Limb (tissue), 2 donors: ENCODE measurements around the gene ANXA8.

ENCODE experiments used
- DNase-seq, 2 donors: peaks; one replicate each; pipeline ENCODE4 v3.0.0-alpha.2; 2016; ENCODE audit errors: extremely low spot score in 2 of 2

The ANXA8 gene

GRCh38 chr10:47449102-47449978 lies 34.6 kb downstream of the ANXA8 start:
- DNase-seq, result peak in 1 of 2 donors; percentile 18

DNA sequence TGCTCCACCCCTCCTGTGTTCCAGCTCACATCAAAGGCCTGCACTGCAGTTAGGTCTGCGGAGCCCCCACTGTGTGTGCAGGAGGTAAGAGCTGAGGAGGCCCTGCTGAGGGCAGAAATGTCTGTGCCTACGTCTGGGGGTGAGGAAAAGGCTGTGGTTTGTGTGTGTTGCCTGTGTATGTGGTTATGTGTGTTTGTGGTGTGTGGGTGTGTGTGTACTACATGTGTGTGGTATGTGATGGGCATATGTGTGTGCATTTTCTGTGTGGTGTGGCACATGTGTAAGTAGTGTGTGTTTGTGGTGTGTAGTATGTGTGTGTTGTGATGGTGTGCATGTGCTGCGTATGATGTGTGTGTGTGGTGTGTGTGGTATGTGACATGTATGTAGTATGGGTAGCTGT lies 36.2 kb downstream of the ANXA8 start:
- no peak for DNase-seq

DNA sequence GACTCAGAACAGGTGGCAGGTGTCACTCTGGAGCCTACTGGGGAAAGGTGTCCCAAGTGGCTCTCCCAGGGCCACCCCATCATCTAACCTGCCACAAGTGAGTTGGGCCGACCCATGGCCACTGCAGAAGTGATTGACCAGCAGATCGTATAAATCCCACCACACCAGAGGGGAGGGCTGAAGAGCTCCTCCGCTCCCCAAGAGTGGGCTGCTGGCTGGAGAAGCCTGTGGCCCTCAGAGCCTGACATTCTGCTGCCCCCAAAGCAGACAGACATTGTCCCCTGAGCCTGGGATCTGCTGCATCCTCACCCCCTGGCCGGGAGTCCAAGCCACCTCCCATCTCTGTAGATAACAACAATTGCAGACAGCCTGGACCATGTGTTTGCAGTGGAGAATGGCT lies 36.7 kb downstream of the ANXA8 start:
- DNase-seq, result no peak

- no peak for DNase-seq
Measured at GRCh38 chr10:47445720-47446119, 38.2 kb downstream of the ANXA8 start.

DNA sequence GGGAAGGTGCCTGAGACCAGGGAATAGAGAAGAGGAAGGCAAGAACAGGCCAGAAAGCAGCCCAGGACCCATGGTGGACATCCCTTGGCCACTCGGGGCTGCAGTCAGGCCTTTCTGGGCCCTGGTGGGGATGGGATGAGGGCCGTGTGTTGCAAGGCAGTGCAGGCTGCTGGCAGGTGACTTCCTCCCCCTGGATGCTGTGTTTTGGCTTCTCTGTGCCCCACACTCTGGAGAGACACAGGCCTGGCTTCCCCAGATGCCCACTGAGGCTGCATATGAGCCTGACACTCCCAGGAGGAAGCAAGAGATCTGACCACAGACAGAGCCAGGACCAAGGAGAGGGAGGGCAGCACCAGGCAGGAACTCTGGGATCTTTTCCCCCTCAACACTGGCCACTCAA lies 39.9 kb downstream of the ANXA8 start:
- DNase-seq, result no peak

- DNase-seq, result no peak
Measured at GRCh38 chr10:47443145-47443544, 40.8 kb downstream of the ANXA8 start.

DNA sequence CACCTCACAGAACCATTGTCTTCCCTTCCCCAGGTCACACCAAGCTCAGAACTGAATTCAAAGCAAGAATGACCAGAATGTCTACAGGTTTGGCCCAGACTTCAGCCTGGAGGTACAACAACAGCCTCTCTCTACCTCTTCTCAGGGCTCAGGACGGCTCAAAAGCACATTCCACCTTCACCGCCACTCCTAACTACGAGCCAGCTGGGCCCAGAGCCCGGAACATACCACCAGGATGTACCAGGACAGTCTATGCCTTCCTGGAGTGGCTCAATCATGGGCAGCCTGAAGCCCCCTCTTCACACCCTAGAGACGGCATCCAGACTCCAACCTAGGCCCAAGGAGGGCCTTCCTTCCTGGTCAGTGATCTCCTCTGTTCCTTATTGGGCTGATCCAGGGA lies 41.6 kb downstream of the ANXA8 start:
- DNase-seq, result no peak

DNA sequence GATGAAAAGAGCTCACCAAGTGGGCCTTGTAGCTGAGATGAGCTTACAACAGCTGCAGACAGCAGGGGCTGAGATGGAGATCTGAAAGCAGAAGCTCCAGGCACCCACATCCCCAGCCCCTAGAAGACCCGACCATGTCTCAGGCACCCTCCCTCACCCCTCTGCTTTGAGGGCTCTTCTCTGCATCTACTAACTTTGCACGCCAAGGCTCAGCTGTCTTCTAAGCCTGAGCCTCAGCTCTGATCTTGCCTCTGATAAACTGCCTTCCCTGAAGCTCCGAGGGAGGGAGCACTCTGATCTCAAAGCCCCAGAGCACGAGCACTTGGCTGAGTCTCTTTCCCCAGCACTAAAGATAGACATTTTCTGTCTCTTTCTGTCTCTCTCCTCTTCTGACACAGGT lies 42.0 kb downstream of the ANXA8 start:
- DNase-seq, result no peak

DNA sequence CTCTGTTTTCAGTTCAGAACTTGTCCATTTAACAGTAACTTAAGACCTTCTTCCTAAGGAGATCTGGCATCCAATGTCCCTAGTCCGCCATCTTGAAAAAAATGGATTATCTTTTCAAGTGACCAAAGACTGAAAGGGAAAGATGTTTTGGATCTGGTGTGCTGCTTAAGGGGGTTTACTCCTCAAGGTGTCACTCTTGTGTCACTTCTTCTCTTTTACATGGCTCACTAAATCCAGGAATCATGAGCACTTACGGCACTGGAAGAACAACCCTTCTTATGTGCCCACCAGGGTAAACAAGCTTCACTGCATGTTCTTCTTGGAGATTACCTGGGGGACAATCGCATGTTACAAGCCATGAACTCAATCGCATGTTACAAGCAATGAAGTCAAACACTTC lies 43.7 kb downstream of the ANXA8 start:
- DNase-seq, result no peak

DNA sequence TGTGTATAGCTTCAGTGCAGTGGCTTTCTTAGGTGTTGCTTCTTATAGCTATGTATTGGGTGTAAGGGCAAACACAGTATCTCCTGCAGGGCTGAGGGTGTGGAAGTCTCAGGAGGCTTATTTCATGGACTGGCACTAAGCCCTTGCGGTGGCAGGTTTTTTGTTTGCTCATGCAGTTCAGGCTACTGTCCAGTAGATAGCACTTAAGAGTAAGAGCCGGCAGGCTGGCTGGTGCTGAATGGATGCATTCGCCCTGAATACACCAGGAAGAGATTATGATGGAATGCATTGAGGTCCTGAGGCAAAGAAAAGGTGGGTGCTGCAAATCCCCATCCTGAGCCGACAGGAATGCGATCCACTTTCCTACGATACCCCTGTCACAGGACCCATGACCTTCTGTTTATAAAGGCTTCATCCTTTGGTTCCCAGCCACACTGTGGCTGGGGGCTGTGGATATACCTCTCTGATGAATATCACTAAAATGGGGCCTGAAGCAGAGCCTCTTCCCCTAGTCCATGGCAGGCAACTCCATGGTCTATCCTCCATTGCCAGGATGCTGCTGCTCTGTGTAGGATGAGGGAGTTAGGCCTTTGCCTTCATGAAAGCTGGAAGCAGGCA lies 44.9 kb downstream of the ANXA8 start:
- no peak for DNase-seq

GRCh38 chr10:47435081-47435480 lies 48.8 kb downstream of the ANXA8 start:
- DNase-seq, result no peak

DNA sequence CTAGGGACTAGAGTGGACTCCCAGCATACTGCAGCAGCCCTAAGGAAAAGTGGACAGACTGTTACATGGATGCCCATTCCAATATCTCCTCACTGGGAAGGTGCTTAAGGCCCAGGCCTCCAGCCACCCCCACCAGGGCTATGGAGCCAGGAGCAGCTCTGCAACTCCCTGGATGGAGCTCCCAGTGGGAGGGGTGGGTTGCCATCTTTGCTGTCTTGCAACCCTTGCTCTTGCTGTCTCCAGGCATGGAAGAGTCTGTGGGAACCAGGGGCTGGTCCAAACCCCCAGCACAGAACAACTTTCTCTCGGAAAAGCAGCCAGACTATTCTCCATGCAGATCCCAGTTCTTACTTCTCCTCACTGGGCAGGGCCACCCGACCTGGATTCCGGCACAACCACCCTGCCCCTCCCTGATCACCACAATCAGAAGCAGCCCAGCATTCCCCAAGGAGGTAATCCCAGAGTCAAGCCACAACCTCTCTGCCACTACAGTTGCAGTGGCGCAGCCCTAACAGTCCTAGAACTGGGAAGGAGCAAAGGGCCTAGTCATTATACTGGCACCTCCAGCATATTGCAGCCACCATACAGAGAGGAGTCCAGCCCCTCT lies 58.0 kb downstream of the ANXA8 start:
- DNase-seq, result no peak

GRCh38 chr10:47424231-47424630 lies 59.7 kb downstream of the ANXA8 start:
- DNase-seq, result no peak

DNA sequence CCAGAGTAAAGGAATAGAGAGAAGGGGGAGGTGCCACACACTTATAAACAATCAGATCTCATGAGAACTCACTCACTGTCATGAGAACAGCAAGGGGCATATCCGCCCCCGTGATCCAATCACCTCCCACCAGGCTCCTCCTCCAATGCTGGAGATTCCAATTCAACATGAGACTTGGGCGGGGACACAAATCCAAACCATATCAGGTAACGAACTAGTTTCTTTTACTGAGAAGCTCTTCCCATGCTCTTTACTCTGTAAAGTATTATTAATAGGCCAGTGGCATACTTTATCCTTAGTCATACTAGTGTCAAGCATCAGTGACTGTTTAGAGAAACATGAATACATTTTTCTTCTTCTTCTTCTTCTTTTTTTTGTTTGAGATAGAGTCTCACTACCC lies 60.4 kb downstream of the ANXA8 start:
- no peak for DNase-seq

GRCh38 chr10:47421057-47421952 lies 62.6 kb downstream of the ANXA8 start:
- DNase-seq, result no peak

- no peak for DNase-seq
Measured at GRCh38 chr10:47420305-47421056, 63.4 kb downstream of the ANXA8 start.

DNA sequence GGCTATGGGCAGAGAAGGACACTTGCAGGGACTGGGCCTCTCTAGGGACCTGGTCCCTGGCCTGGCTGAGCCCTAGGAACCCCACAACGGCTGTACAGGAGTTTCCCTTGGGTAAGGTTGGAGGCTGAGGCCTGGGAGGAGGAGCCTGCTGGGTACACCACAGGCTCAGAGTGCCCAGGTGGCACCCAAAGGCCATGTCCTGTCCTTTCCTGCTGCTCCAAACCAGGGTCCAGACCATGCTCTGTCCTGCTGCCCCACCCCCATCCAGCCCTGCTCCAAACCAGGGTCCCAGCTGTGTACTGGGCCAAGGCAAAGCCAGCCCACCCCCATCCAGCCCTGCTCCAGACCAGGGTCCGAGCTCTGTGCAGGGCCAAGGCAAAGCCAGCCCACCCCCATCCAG lies 64.5 kb downstream of the ANXA8 start:
- no peak for DNase-seq

DNA sequence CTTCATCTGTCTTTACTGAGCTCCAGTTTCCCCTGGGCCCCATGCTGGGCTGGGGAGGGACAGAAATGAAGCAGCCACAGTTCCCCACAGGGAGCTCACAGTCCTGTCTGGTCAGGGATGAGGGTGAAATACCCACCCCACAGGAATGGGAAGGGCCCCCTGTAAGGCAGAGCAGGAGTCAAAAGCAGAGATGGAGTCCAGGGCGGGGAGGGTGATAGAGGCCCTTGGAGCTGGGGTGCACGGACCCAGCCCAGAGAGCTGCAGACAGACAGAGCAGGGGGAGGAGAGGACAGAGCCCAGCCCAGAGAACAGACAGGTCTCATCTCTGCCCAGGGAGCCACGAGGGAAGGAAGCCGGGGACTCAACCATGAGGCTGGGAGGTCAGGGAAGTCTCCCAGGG lies 64.9 kb downstream of the ANXA8 start:
- DNase-seq, result no peak

DNA sequence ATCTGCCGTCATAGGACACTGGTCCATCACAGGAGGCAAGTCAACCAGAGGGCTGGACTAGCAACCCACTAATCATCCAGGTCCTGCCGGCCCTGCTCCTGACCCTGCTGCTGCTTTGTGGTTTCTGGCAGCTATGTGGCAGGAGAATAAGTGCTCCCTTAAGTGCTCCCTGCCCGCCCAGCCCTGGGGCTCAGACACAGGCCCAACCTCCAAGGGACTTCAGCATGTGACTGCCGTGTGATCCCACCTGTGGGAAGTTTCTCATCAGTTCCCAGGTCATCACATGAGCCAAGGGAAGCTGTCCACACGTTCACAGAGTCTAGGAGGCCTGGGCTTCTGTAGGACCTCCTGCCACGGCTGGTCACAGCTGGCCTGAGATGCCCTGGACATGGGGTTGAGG lies 65.6 kb downstream of the ANXA8 start:
- DNase-seq, result no peak
